Measurements from ENCODE around the gene MYH10. TPM values are rescaled to one million over a fixed set of nuclear protein-coding genes. Genes with fewer than 3 reads are reported as not detected.

The MYH10 gene
- total RNA-seq (ENCODE audit: unreplicated experiment) = 429 TPM
- long read RNA-seq, partial matches to known transcripts = 148 of 179 reads
- long read RNA-seq, other reads (novel, unspliced or antisense) = 31 of 179 reads

DNA sequence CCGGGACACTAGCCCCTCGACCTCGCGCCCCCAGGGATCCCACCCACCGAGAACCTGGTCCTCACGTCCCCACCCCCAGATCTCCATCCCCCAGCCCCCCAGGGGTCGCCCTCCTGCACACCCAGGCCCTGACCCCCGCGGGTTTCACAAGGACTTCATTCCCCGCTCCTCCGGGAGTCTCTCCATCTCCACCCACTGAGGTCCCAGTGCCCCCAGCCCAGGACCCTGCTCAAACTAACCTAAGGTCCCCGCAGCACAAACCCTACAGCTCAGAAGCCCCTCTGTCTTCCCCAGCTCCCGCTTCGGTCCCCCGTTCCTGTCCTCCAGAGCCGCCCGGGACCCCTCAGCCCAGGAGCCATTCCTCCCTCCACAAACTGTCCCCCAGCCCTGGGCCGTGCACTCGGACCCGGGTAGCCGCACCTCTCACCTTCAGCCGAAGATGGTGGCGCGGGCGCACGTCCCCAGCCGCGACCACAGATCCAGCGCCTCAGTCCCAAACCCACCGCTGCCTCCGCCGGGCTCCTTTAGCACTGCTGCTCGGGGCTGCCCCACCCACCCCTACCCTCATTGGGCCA lies at the start of gene MYH10:
Gene MYH10, minus strand, starts transcription at position 499 of the 575 bp plus-strand sequence. CDS start 7,479 bp downstream, outside the sequence.
- Mint-ChIP-seq H3K27ac (ENCODE audit: unreplicated experiment) (peak within 1 kb of the TSS; percentile 94), H3K4me1 (ENCODE audit: unreplicated experiment) (peaks cover 33% of the 10 kb centered on the region), H3K9me3 (ENCODE audit: unreplicated experiment) (no peaks in the 10 kb centered on the region), H3K27me3 (ENCODE audit: unreplicated experiment) (peaks cover 10% of the 10 kb centered on the region), H3K4me3 (ENCODE audit: unreplicated experiment) (peak within 1 kb of the TSS; percentile 98), H3K36me3 (ENCODE audit: low read depth, unreplicated experiment) (peaks cover 5% of the 10 kb centered on the region)
- TF ChIP-seq CTCF (IDR thresholded peaks at IDR 0.05; ENCODE audit: unreplicated experiment) = no peak
- DNase-seq (ENCODE audit: low spot score) = no peak

DNA sequence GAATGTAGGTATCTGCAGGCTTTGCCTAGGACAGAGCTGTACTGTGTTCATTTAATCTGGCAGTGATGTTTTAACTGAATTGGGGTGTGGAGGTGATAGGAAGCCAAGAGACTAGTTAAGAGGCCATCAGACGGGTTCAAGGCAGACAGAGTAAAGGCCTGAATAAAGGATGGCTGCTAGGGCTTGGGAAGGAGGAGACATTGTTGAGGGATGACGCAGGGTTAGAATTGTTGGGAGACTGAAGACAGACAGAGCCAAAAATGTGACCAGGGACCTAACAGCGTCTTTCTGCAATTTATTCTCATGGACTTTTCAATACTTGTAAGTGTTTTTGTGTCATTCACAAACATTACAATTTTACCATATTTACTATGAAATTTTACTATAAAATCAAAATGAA lies 48.6 kb upstream of the MYH10 start:
- Mint-ChIP-seq H3K9me3 (ENCODE audit: unreplicated experiment) (no peaks in the 10 kb centered on the region), H3K27me3 (ENCODE audit: unreplicated experiment) (no peaks in the 10 kb centered on the region), H3K36me3 (ENCODE audit: low read depth, unreplicated experiment) (no peaks in the 10 kb centered on the region), H3K4me1 (ENCODE audit: unreplicated experiment) (peaks cover 18% of the 10 kb centered on the region), H3K4me3 (ENCODE audit: unreplicated experiment) (no peak overlapping the region), H3K27ac (ENCODE audit: unreplicated experiment) (no peak overlapping the region)
- TF ChIP-seq CTCF (IDR thresholded peaks at IDR 0.05; ENCODE audit: unreplicated experiment) = no peak
- no peak for DNase-seq (ENCODE audit: low spot score)

- Mint-ChIP-seq H3K4me1 (ENCODE audit: unreplicated experiment) (peaks cover 36% of the 10 kb centered on the region), H3K27ac (ENCODE audit: unreplicated experiment) (no peak overlapping the region), H3K36me3 (ENCODE audit: low read depth, unreplicated experiment) (no peaks in the 10 kb centered on the region), H3K27me3 (ENCODE audit: unreplicated experiment) (no peaks in the 10 kb centered on the region), H3K4me3 (ENCODE audit: unreplicated experiment) (no peak overlapping the region), H3K9me3 (ENCODE audit: unreplicated experiment) (no peaks in the 10 kb centered on the region)
- no peak for DNase-seq (ENCODE audit: low spot score)
- no peak for TF ChIP-seq CTCF (IDR thresholded peaks at IDR 0.05; ENCODE audit: unreplicated experiment)
Measured at GRCh38 chr17:8675306-8675705, 44.8 kb upstream of the MYH10 start.

DNA sequence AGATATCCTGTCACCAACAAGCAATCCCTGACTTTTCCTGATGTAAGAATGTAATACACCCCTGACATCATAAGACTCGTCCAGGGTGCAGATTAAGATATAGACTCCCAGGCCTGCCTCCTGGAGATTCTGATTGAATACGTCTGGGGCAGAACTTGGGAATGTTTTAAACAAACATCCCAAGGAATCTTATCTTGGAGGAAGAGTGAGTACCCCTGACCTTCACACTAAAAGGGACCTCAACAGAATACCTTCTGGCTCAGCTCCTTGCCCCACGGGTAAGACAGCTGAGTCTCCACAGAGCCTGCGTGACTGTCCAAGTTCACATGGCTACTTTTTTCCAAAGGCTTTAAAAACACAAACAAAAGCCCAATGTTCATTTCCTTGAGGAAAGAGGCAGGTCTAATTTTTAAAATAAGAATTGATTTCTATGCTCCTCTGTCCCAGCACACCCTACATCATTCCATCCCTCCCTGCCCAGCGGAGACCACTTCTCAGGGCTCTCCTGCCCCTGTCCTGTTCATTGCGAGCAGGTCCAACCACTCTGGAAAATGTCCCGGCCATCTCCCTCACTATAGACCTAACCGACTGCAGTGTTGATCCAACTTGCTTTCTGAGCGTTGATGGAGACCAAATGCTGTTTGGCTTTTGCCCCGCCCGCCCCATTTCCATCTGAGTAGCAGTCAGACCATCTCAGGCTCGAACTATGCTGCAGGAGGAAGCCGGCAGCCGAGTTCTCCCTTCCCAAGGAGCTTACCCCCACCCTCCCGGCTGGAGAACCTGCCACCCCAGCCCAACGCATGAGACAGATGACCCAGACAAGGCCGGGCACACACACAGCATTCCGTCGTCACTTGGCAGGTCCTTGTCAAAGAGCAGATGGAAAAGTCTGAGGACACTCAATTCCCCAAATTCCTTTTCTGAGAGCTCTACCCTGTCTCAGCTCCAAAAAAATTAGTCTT lies 44.1 kb upstream of the MYH10 start:
- Mint-ChIP-seq H3K36me3 (ENCODE audit: low read depth, unreplicated experiment) (no peaks in the 10 kb centered on the region), H3K4me3 (ENCODE audit: unreplicated experiment) (no peak overlapping the region), H3K27me3 (ENCODE audit: unreplicated experiment) (no peaks in the 10 kb centered on the region), H3K4me1 (ENCODE audit: unreplicated experiment) (peaks cover 38% of the 10 kb centered on the region), H3K9me3 (ENCODE audit: unreplicated experiment) (no peaks in the 10 kb centered on the region), H3K27ac (ENCODE audit: unreplicated experiment) (no peak overlapping the region)
- TF ChIP-seq CTCF (IDR thresholded peaks at IDR 0.05; ENCODE audit: unreplicated experiment) = no peak
- no peak for DNase-seq (ENCODE audit: low spot score)
